ENCODE results near the gene BAIAP2. TPM values are rescaled to one million over a fixed set of nuclear protein-coding genes. Genes with fewer than 3 reads are reported as not detected.
A peak's percentile ranks its signal among the peaks of the same experiment; 100 is the strongest.

The BAIAP2 gene
- total RNA-seq, 1 experiment from 2014 or later = 34.4 TPM

- H3K9me3 ChIP-seq = no peaks in the 10 kb centered on the region
- H3K36me3 ChIP-seq = no peaks in the 10 kb centered on the region
- no peaks in the 10 kb centered on the region for H3K27me3 ChIP-seq
- no peak overlapping the region for H3K4me3 ChIP-seq
- DNase-seq = peak; percentile 38
These were observed 90.7 kb downstream of the BAIAP2 start for GRCh38 chr17:81125573-81126081.

GRCh38 chr17:81126281-81127132, 91.6 kb downstream of the BAIAP2 start:
- Histone ChIP-seq H3K36me3 (no peaks in the 10 kb centered on the region), H3K4me3 (no peak overlapping the region), H3K9me3 (no peaks in the 10 kb centered on the region), H3K27me3 (no peaks in the 10 kb centered on the region)
- DNase-seq = no peak

GRCh38 chr17:81127133-81127455, 92.1 kb downstream of the BAIAP2 start:
- DNase-seq = no peak
- Histone ChIP-seq H3K4me3 (no peak overlapping the region), H3K36me3 (no peaks in the 10 kb centered on the region), H3K9me3 (no peaks in the 10 kb centered on the region), H3K27me3 (no peaks in the 10 kb centered on the region)

- DNase-seq = no peak
- Histone ChIP-seq H3K27me3 (no peaks in the 10 kb centered on the region), H3K36me3 (no peaks in the 10 kb centered on the region), H3K9me3 (no peaks in the 10 kb centered on the region), H3K4me3 (no peak overlapping the region)
These were observed 92.7 kb downstream of the BAIAP2 start for GRCh38 chr17:81127526-81128177.

- Histone ChIP-seq H3K9me3 (no peaks in the 10 kb centered on the region), H3K36me3 (no peaks in the 10 kb centered on the region), H3K4me3 (no peak overlapping the region), H3K27me3 (no peaks in the 10 kb centered on the region)
- no peak for DNase-seq
These were observed 93.4 kb downstream of the BAIAP2 start for GRCh38 chr17:81128338-81128737.

- no peaks in the 10 kb centered on the region for H3K9me3 ChIP-seq
- no peak overlapping the region for H3K4me3 ChIP-seq
- H3K27me3 ChIP-seq = no peaks in the 10 kb centered on the region
- no peak for DNase-seq
- no peaks in the 10 kb centered on the region for H3K36me3 ChIP-seq
These were observed 93.8 kb downstream of the BAIAP2 start for GRCh38 chr17:81128774-81129173.

GRCh38 chr17:81129289-81129688, 94.3 kb downstream of the BAIAP2 start:
- H3K36me3 ChIP-seq = no peaks in the 10 kb centered on the region
- H3K9me3 ChIP-seq = no peaks in the 10 kb centered on the region
- no peak overlapping the region for H3K4me3 ChIP-seq
- DNase-seq = no peak
- no peaks in the 10 kb centered on the region for H3K27me3 ChIP-seq

GRCh38 chr17:81129711-81130367, 94.9 kb downstream of the BAIAP2 start:
- Histone ChIP-seq H3K27me3 (no peaks in the 10 kb centered on the region), H3K9me3 (no peaks in the 10 kb centered on the region), H3K4me3 (no peak overlapping the region), H3K36me3 (no peaks in the 10 kb centered on the region)
- DNase-seq = no peak

GRCh38 chr17:81130385-81131361, 95.7 kb downstream of the BAIAP2 start:
- DNase-seq = no peak
- H3K27me3 ChIP-seq = no peaks in the 10 kb centered on the region
- H3K36me3 ChIP-seq = no peaks in the 10 kb centered on the region
- no peaks in the 10 kb centered on the region for H3K9me3 ChIP-seq
- no peak overlapping the region for H3K4me3 ChIP-seq

- DNase-seq = no peak
- Histone ChIP-seq H3K4me3 (no peak overlapping the region), H3K27me3 (no peaks in the 10 kb centered on the region), H3K9me3 (no peaks in the 10 kb centered on the region), H3K36me3 (no peaks in the 10 kb centered on the region)
These were observed 96.7 kb downstream of the BAIAP2 start for GRCh38 chr17:81131486-81132196.

- no peaks in the 10 kb centered on the region for H3K36me3 ChIP-seq
- DNase-seq = no peak
- H3K27me3 ChIP-seq = no peaks in the 10 kb centered on the region
- H3K4me3 ChIP-seq = no peak overlapping the region
- no peaks in the 10 kb centered on the region for H3K9me3 ChIP-seq
These were observed 97.2 kb downstream of the BAIAP2 start for GRCh38 chr17:81132197-81132540.

GRCh38 chr17:81132770-81133723, 98.1 kb downstream of the BAIAP2 start:
- no peaks in the 10 kb centered on the region for H3K9me3 ChIP-seq
- peak; percentile 28 for DNase-seq
- H3K27me3 ChIP-seq = no peaks in the 10 kb centered on the region
- no peak overlapping the region for H3K4me3 ChIP-seq
- no peaks in the 10 kb centered on the region for H3K36me3 ChIP-seq

GRCh38 chr17:81134064-81134781, 99.3 kb downstream of the BAIAP2 start:
- Histone ChIP-seq H3K36me3 (no peaks in the 10 kb centered on the region), H3K9me3 (no peaks in the 10 kb centered on the region), H3K4me3 (no peak overlapping the region), H3K27me3 (no peaks in the 10 kb centered on the region)
- DNase-seq = no peak

- H3K36me3 ChIP-seq = no peaks in the 10 kb centered on the region
- no peaks in the 10 kb centered on the region for H3K27me3 ChIP-seq
- H3K4me3 ChIP-seq = no peak overlapping the region
- no peak for DNase-seq
- no peaks in the 10 kb centered on the region for H3K9me3 ChIP-seq
These were observed 100.7 kb downstream of the BAIAP2 start for GRCh38 chr17:81135505-81136278.
